ENCODE data around the gene RTF1. TPM values are rescaled to one million over a fixed set of nuclear protein-coding genes. Genes with fewer than 3 reads are reported as not detected.

Gene RTF1
- polyA plus RNA-seq, 12 donors = 48.4 to 70.5 (median 53.7) TPM; not detected in 1

Other genes with a start within 250 kb of the RTF1 start
- gene EXD1, start 186.3 kb upstream of the RTF1 start, polyA plus RNA-seq (ENCODE audit: insufficient read length in 12 of 12) = not detected
- 10 to 100 TPM in 11 of 12 donors, not detected in 1; 43.2 to 64.9 (median 52.9) TPM for gene CHP1, start 185.8 kb upstream of the RTF1 start, polyA plus RNA-seq (ENCODE audit: insufficient read length in 12 of 12)
- 1 to 10 TPM in 11 of 12 donors, not detected in 1; 2.6 to 9.3 (median 3.9) TPM for gene OIP5, start 84.5 kb upstream of the RTF1 start, polyA plus RNA-seq (ENCODE audit: insufficient read length in 12 of 12)
- 10 to 100 TPM in 11 of 12 donors, not detected in 1; 21.7 to 88.5 (median 45.9) TPM for gene NUSAP1, start 84.2 kb upstream of the RTF1 start, polyA plus RNA-seq (ENCODE audit: insufficient read length in 12 of 12)
- gene NDUFAF1, start 14.6 kb upstream of the RTF1 start, polyA plus RNA-seq (ENCODE audit: insufficient read length in 12 of 12) = 10 to 100 TPM in 10 of 12 donors, not detected in 2; 15.4 to 23.1 (median 20.1) TPM
- gene ITPKA, start 76.8 kb downstream of the RTF1 start, polyA plus RNA-seq (ENCODE audit: insufficient read length in 12 of 12) = 10 to 100 TPM in 1 of 12 donors, under 1 TPM in 10, not detected in 1; 0.22 to 14.4 (median 0.36) TPM
- 10 to 100 TPM in 5 of 12 donors, 1 to 10 TPM in 6, not detected in 1; 5.0 to 15.6 (median 9.7) TPM for gene LTK, start 96.7 kb downstream of the RTF1 start, polyA plus RNA-seq (ENCODE audit: insufficient read length in 12 of 12)
- 10 to 100 TPM in 11 of 12 donors, not detected in 1; 18.8 to 39.1 (median 20.5) TPM for gene RPAP1, start 127.2 kb downstream of the RTF1 start, polyA plus RNA-seq (ENCODE audit: insufficient read length in 12 of 12)
- 10 to 100 TPM in 11 of 12 donors, not detected in 1; 12.1 to 31.9 (median 20.8) TPM for gene TYRO3, start 142.1 kb downstream of the RTF1 start, polyA plus RNA-seq (ENCODE audit: insufficient read length in 12 of 12)
- gene MGA, start 243.3 kb downstream of the RTF1 start, polyA plus RNA-seq (ENCODE audit: insufficient read length in 12 of 12) = 10 to 100 TPM; 19.2 to 34.4 (median 23.2) TPM